HCEC 1CT (cell line): Measurements from ENCODE around the gene DDX54.

Source experiments
- DNase-seq: peaks from one replicate; pipeline ENCODE4 v3.0.0-alpha.2; 2017

DDX54 gene

GRCh38 chr12:113186666-113187325 is 1.5 kb upstream of the DDX54 start:
- DNase-seq = no peak

GRCh38 chr12:113186033-113186365 is 721 bp upstream of the DDX54 start:
- no peak for DNase-seq

DNA sequence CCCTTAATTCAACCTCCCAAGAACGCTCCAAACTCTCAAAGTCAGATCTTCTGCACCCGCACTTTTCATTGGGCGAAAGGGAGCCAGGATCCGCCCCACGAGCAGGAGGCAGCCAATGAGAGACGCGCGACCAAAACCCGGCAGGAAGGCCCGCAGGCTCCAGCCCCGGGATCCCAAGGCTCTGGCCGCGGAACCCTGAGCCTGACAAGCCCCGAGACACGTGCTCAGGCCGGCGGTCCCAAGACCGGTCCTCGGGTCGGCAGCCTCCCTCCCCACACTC is 438 bp downstream of the DDX54 start:
- peak; percentile 91 for DNase-seq

DNA sequence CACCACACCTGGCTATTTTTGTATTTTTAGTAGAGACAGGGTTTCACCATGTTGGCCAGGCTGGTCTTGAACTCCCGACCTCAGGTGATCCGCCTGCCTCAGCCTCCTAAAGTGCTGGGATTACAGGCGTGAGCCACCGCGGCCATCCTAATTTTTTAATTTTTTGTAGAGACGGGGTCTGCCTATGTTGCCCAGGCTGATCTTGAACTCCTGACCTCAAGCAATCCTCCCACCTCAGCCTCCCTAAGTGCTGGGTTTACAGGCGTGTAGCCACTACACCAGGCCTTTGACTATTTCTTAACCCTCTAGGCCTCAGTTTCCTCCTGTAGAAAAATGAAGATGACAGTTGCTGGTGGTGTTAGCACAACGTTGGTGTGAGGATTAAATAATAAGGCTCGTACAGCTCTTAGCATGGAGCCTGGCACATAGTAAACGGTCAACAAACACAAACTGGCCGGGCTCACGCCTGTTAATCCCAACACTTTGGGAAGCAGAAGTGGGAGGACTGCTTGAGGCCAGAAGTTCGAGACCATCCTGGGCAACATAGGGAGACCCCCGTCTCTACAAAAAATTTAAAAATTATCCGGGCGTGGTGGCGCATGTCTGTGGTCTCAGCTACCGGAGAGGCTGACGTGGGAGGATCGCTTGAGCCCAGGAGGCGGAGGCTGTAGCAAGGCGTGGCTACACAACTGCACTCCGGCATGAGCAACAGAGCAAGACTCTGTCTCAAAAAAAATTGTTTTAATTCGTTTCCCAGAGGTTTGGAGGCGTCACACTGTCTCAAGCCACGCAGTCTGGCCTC is 979 bp downstream of the DDX54 start:
- DNase-seq = no peak

GRCh38 chr12:113183030-113183589 is 2.2 kb downstream of the DDX54 start:
- no peak for DNase-seq

DNA sequence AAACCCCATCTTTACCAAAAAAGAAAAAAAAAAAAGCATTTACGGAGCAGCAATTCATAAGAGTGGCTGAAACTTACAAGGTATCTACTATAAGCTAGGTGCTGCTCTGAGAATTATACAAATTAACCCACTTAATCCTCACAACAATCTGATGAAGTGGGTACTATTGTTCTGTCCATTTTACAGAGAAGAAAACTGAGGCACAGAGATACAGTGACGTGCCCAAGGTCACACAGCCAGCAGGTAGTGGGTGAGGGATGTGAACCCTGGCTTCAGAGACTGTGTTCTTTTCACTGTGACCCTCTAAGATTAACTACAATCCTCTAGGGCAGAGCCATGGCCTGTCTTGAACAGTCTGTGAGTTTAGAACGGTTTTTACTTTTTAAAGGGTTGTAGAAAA is 3.3 kb downstream of the DDX54 start:
- DNase-seq = no peak

GRCh38 chr12:113180333-113180732 is 4.9 kb downstream of the DDX54 start:
- peak; percentile 43 for DNase-seq

DNA sequence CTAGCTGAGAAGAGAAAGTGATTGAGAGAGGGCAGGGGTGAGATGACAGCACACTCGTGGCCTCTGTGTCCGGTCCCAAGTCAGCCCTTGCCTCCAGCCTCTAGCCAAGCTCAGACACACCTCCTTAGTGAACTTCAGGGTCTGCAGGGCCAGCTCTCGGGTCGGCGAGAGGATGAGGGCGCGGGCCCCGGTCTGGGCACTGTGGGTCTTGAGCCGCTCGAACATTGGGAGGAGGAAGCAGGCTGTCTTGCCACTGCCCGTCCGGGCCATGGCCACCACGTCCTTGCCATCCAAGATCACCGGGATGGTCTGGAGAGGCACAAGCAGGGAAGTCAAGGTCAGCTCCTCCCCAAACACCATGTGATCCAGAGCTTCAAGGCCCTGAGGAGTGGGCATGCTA is 6.3 kb downstream of the DDX54 start:
- no peak for DNase-seq

- DNase-seq = peak; percentile 33
Measured at GRCh38 chr12:113174461-113175384, 10.6 kb downstream of the DDX54 start.

GRCh38 chr12:113173081-113173698 is 12.1 kb downstream of the DDX54 start:
- DNase-seq = no peak

DNA sequence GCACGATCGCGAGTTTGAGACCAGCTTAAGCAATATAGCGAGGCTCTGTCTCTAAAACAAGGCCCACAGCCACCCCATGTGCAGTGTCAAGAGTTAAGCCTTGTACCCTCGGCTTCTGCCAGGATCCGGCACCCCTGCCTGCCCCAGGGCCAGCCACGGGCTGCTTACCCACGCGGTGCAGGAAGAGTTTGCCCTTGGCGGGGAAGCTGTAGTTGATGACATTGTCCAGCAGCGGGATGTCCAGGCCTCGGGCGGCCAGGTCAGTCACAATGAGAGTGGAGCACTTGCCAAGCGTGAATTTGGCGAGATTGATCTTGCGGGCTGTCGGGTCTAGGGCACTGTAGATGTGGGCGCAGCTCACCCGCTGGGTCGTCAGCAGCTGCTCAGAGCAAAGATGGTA is 13.1 kb downstream of the DDX54 start:
- no peak for DNase-seq

GRCh38 chr12:113171543-113171942 is 13.7 kb downstream of the DDX54 start:
- no peak for DNase-seq

GRCh38 chr12:113170926-113171325 is 14.4 kb downstream of the DDX54 start:
- no peak for DNase-seq

DNA sequence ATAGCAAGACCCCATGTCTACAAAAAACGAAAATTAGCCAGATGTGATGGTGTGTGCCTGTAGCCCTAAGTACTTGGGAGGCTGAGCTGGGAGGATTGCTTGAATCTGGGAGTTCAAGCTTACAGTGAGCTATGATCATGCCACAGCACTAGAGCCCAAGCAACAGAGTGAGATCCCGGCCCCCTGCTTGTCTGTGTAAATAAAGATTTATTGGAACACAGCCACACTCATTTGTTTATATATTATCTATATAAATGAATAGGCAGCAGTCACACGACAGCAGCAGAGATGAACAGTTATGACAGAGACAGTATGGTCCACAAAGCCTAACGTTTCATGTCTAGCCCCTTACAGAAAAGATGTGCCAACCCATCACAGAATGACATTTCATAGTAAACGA is 14.8 kb downstream of the DDX54 start:
- no peak for DNase-seq

DNA sequence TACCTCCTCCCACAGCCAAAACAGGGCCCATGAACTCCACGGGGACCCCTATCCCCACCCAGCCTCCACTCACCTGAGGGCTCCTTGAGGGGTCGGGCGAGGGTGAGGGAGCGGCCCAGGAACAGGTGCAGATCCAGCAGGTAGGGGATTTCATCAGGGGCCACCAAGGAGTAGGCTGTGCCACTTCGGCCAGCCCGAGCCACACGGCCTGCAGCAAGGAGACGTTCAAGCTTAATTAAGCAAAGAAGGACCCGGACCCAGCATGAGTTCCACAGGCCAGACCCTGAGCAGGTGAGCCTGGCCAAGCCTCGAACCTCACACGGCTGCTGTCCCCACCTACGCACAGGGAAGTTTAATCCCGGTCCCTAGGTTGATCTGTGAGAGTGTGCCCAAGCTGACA is 15.6 kb downstream of the DDX54 start:
- DNase-seq = no peak

GRCh38 chr12:113167868-113168267 is 17.4 kb downstream of the DDX54 start:
- no peak for DNase-seq

DNA sequence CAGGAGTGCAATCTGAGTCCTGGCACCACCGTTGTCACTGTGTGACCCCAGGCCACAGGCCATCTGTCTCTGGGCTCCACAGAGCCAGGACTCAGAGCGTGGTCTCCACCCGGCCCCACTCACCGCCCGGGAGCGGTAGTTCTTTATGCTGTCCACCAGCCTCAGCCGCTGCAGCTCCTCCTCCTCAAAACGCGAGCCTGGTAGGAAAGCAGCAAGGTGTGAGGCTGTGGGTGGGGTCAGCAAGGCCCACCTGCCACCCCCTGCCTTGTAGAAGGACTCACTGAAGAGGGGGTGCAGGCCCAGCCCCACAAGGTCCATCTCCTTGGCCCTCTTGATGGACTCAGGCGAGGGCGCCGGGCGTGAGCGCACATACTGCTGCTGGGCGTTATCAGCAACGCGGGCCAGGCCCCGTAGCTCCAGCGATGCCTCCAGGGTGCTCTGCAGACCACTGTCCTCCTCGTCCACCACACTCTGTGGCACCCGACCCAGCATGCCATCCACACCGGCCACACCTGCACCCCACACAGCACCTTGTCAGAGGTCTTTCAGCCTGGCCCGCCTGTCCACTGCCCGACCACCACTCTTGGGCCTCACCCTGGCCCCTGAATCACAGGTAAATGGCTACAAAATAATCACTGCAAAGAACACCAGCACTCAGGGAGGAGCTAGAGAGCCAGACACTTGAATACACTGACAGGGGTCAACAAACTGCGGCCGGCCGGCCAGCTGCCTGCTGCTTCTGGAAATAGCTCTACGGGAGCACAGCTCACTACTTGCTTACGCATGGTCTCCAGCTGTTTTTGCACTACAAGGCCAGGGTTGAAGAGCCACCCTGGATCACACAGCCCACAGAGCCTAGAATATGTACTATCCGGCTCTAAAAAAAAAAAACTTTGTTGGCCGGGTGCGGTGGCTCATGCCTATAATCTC is 19.5 kb downstream of the DDX54 start:
- no peak for DNase-seq

DNA sequence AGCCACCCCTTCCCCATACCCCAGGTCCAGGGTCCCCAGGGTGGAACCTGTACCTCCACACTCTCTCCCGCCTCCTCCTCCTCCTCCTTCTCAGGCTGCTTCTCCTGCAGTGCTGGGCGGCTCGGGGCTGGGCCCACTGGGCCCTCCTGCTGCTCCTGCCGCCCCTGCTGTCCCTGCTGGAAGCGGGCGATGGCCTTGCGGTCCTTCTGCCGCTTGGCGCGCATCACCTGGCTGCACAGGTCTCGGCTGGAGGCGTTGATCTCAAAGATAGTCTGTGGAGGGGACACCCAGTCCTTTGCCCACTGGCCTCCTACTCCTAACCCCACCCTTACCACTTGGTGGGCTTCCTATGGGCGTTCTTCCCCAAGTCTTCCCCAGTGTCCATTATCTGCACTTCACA is 21.3 kb downstream of the DDX54 start:
- DNase-seq = no peak

DNA sequence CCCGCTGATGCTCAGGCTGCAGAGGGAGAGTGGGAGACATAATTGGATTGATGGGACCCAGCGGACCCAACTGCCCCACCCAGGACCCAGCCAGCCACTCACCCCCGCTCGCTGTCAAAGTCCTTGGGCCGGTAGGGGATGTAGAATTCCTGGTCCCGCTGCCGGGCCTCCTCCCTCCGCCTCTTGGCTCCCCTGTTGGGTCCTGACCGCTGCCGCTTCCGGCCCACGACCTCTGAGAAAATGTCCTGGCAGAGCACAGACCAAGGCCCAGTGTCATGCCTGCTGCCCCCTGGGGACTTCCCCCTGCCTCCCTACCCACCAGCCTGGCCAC is 22.3 kb downstream of the DDX54 start:
- DNase-seq = no peak

GRCh38 chr12:113162102-113163029 is 22.9 kb downstream of the DDX54 start:
- peak; percentile 51 for DNase-seq
